ENCODE measurements around the gene CCDC71L.
A peak's percentile ranks its signal among the peaks of the same experiment; 100 is the strongest.
"Not testable (repeated sequence)": the region's sequence is repeated elsewhere in the genome, so short reads cannot be mapped to it uniquely, and the experiment has no call there.

The CCDC71L gene

GRCh38 chr7:106660862-106661720 is at the start of gene CCDC71L:
Gene CCDC71L, minus strand, starts transcription at chr7:106661158. Its CDS starts 262 bp downstream, at chr7:106660896.
- peak; percentile 81 to 86 for DNase-seq (ENCODE audit: low read depth in 1 of 2, low spot score in 1 of 2)

- not testable (repeated sequence) for DNase-seq (ENCODE audit: low read depth in 1 of 2, low spot score in 1 of 2)
Observed at GRCh38 chr7:106709604-106710003, 48.6 kb upstream of the CCDC71L start.

GRCh38 chr7:106704000-106704840 is 43.3 kb upstream of the CCDC71L start:
- no peak for DNase-seq (ENCODE audit: low read depth in 1 of 2, low spot score in 1 of 2)

- no peak for DNase-seq (ENCODE audit: low read depth in 1 of 2, low spot score in 1 of 2)
Observed at GRCh38 chr7:106693677-106694353, 32.9 kb upstream of the CCDC71L start.

- no peak for DNase-seq (ENCODE audit: low read depth in 1 of 2, low spot score in 1 of 2)
Observed at GRCh38 chr7:106692450-106693051, 31.6 kb upstream of the CCDC71L start.

GRCh38 chr7:106688161-106688560 is 27.2 kb upstream of the CCDC71L start:
- DNase-seq (ENCODE audit: low read depth in 1 of 2, low spot score in 1 of 2), result not testable (repeated sequence)

- DNase-seq (ENCODE audit: low read depth in 1 of 2, low spot score in 1 of 2), result no peak
Observed at GRCh38 chr7:106683941-106684340, 23.0 kb upstream of the CCDC71L start.

GRCh38 chr7:106681815-106682495 is 21.0 kb upstream of the CCDC71L start:
- DNase-seq (ENCODE audit: low read depth in 1 of 2, low spot score in 1 of 2), result no peak

- no peak for DNase-seq (ENCODE audit: low read depth in 1 of 2, low spot score in 1 of 2)
Observed at GRCh38 chr7:106679153-106679931, 18.4 kb upstream of the CCDC71L start.

- no peak for DNase-seq (ENCODE audit: low read depth in 1 of 2, low spot score in 1 of 2)
Observed at GRCh38 chr7:106678795-106679152, 17.8 kb upstream of the CCDC71L start.

- DNase-seq (ENCODE audit: low read depth in 1 of 2, low spot score in 1 of 2), result not testable (repeated sequence)
Observed at GRCh38 chr7:106676506-106676905, 15.5 kb upstream of the CCDC71L start.

GRCh38 chr7:106673688-106674087 is 12.7 kb upstream of the CCDC71L start:
- not testable (repeated sequence) for DNase-seq (ENCODE audit: low read depth in 1 of 2, low spot score in 1 of 2)

GRCh38 chr7:106671930-106672329 is 11.0 kb upstream of the CCDC71L start:
- not testable (repeated sequence) for DNase-seq (ENCODE audit: low read depth in 1 of 2, low spot score in 1 of 2)

- DNase-seq (ENCODE audit: low read depth in 1 of 2, low spot score in 1 of 2), result no peak
Observed at GRCh38 chr7:106671160-106671559, 10.2 kb upstream of the CCDC71L start.

GRCh38 chr7:106668861-106669524 is 8.0 kb upstream of the CCDC71L start:
- DNase-seq (ENCODE audit: low read depth in 1 of 2, low spot score in 1 of 2), result no peak

- no peak for DNase-seq (ENCODE audit: low read depth in 1 of 2, low spot score in 1 of 2)
Observed at GRCh38 chr7:106666353-106666752, 5.4 kb upstream of the CCDC71L start.

GRCh38 chr7:106664343-106664742 is 3.4 kb upstream of the CCDC71L start:
- no peak for DNase-seq (ENCODE audit: low read depth in 1 of 2, low spot score in 1 of 2)

GRCh38 chr7:106659963-106660861 is 746 bp downstream of the CCDC71L start:
- DNase-seq (ENCODE audit: low read depth in 1 of 2, low spot score in 1 of 2), result peak; percentile 54 to 71

Measured in activated T-helper 1 cell treated with anti-CD3 and anti-CD28 coated beads, Interleukin-2, amount 50 U/mL, for 16 hours (primary cell).